Fibroblast of gingiva (primary cell): ENCODE data around the gene SWT1.

ENCODE experiments used
- DNase-seq: peaks from one replicate; pipeline ENCODE4 v3.0.0-alpha.2; 2011; ENCODE audit warnings: low read depth

SWT1 gene

GRCh38 chr1:185156854-185157598 is at the start of gene SWT1, which contains the start of gene TRMT1L:
Gene SWT1 (plus strand): TSS chr1:185157167. CDS start chr1:185160842, 3,675 bp downstream.
Gene TRMT1L (minus strand): TSS chr1:185156953. CDS start chr1:185156712, 241 bp downstream.
- peak; percentile 99 for DNase-seq

GRCh38 chr1:185108321-185108720 is 48.6 kb upstream of the SWT1 start:
- DNase-seq = no peak

GRCh38 chr1:185110145-185110544 is 46.8 kb upstream of the SWT1 start:
- no peak for DNase-seq

GRCh38 chr1:185111873-185112272 is 45.1 kb upstream of the SWT1 start:
- no peak for DNase-seq

- no peak for DNase-seq
Observed at GRCh38 chr1:185112356-185112755, 44.6 kb upstream of the SWT1 start.

- no peak for DNase-seq
Observed at GRCh38 chr1:185129708-185130107, 27.3 kb upstream of the SWT1 start.

GRCh38 chr1:185132534-185132933 is 24.4 kb upstream of the SWT1 start:
- no peak for DNase-seq

- DNase-seq = no peak
Observed at GRCh38 chr1:185137896-185138545, 18.9 kb upstream of the SWT1 start.

GRCh38 chr1:185139246-185139645 is 17.7 kb upstream of the SWT1 start:
- no peak for DNase-seq

- DNase-seq = peak; percentile 5
Observed at GRCh38 chr1:185144233-185144632, 12.7 kb upstream of the SWT1 start.

GRCh38 chr1:185151215-185151614 is 5.8 kb upstream of the SWT1 start:
- no peak for DNase-seq

- no peak for DNase-seq
Observed at GRCh38 chr1:185152187-185152767, 4.7 kb upstream of the SWT1 start.

GRCh38 chr1:185154912-185155513 is 2.0 kb upstream of the SWT1 start:
- DNase-seq = no peak

- peak; percentile 38 for DNase-seq
Observed at GRCh38 chr1:185155600-185156287, 1.2 kb upstream of the SWT1 start.

GRCh38 chr1:185156288-185156853 is 596 bp upstream of the SWT1 start:
- no peak for DNase-seq

- DNase-seq = no peak
Observed at GRCh38 chr1:185157599-185158412, 839 bp downstream of the SWT1 start.

- no peak for DNase-seq
Observed at GRCh38 chr1:185158800-185159199, 1.8 kb downstream of the SWT1 start.

- no peak for DNase-seq
Observed at GRCh38 chr1:185159966-185160365, 3.0 kb downstream of the SWT1 start.

- no peak for DNase-seq
Observed at GRCh38 chr1:185162491-185162890, 5.5 kb downstream of the SWT1 start.

GRCh38 chr1:185166106-185166505 is 9.1 kb downstream of the SWT1 start:
- DNase-seq = no peak

- peak; percentile 46 for DNase-seq
Observed at GRCh38 chr1:185170291-185170848, 13.4 kb downstream of the SWT1 start.
